Hematopoietic multipotent progenitor cell treated with erythropoietin and hydrocortisone succinate and interleukin-3 and kit ligand, for 8 days (in vitro differentiated cells): ENCODE data around the gene HMG20A.

Experiments
- DNase-seq: peaks from one replicate; pipeline ENCODE4 v3.0.0-alpha.2; 2015

The HMG20A gene

DNA sequence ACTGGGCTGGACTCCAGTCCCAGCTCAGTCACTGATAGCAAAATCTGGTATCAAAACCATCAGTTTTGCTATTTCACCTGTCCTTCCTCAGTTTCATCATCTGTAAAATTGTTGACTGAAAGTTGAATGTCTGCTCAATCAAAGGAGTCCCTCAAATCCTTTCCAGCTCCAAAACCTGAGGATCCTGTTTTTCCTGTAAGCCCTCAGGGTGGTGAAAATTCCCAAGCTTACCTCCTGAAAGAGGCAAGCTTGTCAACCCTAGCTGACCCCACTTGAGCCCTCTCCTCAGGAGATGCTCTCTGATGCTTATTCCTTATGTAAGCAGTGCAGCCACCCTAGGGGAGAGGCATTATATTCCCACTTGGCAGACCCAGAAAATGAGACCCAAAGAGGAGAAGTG, 82.6 kb downstream of the HMG20A start:
- no peak for DNase-seq

DNA sequence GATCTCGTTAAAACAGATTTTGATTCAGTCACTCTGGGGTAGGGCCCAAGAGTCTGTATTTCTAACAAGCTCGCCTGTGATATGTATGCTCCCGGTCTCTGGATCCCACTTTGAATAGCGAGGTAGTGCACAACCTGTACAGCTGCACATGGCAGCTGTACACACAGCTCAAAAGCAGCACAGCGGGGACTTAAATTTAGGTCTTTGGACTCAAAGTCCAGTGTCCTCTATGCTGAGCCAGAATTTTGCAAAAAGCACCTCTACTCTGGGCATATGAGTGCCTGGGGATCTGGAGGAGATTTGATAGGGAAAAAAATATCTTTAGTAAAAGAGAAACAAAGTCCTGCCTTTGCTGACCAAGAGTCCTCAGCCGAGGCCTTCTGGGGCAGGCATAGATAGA, 83.1 kb downstream of the HMG20A start:
- DNase-seq: no peak

DNA sequence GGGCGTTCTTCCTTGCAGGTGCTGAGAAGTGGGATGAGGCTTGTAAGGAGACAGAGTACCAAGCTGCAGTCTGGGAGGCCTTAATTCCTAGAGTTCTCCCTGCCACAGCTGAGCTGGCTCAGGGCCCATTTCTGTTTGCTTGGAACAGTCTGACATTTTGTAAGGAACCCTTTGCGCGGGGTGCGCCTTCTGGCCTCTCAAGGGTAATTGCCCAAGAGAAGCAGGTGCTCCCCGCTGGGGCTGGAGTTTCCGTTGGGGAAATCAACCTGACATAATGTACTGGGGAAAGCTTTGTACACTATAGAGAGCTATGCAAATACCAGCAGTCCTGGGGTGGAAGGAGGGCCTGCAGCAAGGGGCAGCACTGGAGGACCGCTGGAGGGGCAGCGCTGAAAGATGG, 83.6 kb downstream of the HMG20A start:
- DNase-seq: no peak

DNA sequence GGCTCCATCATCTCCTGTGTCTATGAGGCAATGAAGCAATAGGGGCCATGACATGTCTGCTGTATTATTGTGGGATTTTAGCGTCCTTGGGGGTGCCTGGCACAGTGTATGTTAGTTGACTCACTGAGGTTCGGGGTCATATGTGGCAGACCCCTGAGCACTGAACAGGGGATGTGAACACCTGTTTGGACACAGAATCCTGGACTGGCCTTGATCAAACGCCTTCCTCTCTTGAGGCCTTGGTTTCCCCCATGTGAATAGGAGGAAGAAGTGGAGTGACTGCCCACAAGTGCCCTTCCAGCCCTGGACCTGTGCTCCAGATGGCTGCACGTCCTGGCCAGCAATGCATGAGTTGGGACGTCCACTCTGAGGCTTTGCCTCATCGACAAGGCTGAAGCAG, 84.2 kb downstream of the HMG20A start:
- DNase-seq: no peak

DNA sequence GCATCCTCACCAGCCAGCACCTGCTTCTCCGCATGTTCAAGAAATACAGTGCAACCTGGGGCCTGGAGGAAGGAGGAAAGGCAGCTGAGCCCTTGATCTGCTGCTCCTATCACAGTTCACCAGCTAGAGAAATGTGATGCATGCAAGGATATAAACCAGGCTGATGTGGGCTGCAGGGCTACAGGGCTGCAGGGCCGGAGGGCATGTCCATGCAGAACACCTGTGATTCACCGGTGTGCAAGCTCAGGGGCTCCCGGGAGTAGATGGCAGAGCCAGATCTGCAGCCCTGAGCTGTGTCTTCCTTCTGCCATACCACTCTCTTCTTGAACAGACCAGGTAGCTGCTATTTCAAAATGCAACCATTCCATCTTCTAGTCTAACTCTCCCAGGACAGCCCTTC, 84.9 kb downstream of the HMG20A start:
- DNase-seq: no peak

DNA sequence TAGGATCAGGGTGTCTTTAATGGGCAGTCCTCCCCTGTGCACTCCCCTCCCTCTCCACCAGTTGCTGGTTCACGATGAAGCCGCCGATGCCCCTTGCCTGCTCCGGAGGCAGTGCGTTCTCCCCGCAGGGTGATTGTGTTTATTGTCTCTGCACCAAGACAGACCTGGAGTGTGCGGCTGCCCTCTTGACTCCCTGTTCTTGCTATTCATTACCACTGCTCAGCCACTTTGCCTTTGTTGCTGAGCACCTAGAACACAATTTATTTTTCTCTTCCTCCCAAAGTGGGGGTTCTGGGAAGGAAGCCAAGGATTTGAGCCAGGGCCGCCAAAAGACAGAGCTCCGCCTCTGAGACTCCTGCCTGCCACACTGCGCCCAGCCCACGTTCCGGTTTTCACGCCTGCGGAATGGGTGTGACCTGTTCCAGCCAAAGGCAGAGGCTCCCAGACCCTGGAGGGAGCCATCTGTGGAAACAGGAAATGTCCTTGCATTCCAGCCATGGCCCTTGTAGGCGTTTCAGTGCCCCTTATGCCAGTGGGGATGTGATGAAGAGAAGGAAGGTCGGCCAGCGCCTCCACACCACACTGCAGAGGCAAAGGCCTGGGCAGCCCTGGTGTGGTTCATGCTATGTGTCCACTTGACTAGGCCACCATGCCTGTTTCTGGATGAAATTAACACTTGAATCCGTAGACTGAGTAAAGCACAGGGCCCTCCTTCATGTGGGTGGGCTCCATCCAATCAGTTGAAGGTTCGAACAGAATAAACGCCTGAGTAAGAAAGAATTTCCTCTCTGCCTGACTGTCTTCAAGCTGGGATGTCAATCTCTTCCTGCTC, 85.8 kb downstream of the HMG20A start:
- no peak for DNase-seq

DNA sequence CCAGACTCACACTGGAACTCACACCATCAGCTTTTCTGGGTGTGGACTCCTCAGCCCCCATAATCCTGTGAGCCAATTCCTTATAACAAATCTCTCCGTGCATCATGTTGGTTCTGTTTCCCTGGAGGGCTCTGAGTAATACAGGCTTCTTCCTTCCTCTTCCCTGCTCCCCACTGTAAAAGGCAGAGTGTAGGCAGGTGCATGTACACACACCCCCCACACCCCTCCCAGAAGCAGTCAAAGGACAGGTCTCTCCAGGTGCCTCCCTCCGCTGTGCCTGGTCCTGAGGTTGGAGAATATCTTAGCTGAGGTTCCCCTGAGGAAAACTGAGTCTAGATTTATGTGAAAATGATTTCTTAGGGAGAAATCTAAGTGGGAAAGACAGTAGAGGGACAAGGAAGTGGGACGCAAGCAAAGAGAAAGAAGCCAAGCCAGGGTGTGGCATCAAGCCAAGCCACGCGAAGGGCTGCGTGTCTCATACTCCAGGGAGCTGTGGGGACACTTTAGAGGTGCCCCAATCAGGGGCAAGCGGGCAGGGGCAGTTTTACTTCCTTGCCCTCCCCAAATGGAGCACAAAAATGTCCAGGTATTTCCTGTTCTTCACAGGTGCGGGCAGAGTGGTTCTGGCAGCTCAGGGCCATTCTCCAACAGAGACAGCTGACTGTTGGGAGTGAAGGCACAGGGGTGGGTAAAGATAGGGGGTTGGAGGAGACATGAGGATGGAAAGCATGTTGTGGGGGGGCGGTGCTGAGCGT, 86.6 kb downstream of the HMG20A start:
- DNase-seq: peak; percentile 18

DNA sequence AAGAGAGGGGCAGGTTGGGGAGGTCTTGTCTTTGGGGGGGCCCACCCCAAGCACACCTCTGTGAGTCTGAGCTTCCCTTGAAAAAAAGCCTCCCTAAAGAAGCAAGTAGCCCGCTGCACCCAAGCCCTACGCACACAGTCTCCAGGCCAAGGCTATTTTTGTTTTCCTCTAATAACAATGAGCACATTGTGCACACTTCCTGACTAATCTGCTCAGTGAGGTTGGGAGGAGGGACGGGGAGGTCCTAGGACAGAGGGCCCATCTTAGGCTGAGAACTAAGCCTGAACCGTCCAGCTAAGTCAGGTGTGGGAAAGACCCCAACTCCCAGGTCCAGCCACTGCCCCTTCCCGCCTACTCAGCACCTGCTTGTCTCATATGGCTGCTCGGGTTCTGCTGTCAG, 87.2 kb downstream of the HMG20A start:
- no peak for DNase-seq

DNA sequence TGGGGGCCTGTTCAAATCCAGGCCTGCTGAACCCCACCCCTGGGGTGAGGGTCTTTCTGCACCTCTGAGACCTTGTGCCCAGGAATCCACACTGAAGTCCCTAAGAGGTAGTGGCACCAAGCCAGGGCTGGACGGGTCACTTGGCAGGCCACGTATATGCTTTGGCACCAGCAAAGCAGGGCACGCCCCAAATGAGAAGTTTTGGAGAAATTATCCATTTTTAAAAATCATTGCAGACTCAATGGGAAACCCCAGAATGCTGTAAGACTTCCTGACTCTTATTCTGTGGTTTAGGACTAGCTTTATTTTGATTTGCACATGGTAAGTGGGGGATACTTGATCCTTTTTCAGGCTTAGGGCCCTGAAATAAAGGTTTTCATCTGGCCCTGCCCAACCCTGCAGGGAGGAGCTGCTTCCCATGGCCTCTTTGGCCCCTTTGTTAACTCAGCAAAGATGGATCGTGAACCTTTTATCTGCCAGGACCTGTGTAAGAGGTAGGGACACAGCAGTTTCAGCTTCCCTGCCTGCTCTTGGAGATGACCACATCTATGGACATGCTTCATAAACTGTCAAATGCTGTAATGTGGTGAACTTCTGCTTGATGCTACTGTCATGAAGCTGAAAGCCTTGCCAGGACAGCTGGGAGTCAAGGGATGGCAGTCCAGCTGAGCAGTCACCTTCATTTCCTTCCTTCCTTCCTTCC, 88.0 kb downstream of the HMG20A start:
- DNase-seq: no peak

DNA sequence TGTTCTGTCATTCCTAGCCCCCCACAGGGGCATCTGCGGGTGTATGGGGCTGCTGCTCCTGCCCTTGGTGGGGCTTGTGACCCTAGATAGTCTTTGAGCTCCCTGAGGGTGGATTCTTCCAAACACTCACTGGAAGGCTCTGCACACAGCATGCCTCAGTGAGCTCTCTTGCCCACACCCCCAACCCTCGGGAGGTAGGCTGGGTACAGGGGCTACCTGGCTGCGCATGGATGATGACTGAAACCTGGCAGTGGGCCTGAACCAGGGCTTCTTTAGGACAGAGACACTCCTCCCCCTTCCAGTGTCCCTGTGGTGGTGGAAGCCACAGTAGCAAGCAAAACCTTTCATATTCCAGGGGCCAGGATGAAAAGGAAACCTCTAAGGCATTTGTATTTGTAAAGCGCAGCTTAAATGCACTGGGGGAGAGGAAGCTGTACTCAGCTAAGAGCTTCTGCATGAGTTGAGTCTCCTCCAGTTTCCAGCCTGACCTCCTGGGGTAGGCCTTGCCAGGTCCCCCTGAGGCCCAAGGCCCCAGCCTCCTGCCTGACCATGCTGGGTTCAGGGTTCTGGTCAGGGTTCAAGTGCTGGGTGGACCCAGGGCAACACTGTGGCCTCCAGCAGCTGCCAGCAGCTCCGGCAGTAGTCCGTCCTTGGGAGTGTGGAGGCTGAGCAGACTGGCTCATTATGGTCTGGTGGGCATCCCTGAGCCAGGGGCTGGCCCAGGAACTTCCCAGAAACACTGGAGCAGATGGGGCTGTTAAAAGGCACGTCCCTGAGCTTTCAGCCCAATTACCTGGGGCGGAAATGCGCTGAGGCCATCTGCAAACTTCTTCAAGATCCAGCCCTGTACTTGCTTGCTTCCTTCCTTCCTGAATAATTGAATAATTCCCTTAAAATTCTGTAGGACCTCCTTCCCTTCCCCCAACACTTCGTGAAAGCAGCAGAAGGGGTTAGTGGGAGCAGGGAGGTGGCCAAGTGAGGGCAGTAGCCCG, 89.7 kb downstream of the HMG20A start:
- no peak for DNase-seq

DNA sequence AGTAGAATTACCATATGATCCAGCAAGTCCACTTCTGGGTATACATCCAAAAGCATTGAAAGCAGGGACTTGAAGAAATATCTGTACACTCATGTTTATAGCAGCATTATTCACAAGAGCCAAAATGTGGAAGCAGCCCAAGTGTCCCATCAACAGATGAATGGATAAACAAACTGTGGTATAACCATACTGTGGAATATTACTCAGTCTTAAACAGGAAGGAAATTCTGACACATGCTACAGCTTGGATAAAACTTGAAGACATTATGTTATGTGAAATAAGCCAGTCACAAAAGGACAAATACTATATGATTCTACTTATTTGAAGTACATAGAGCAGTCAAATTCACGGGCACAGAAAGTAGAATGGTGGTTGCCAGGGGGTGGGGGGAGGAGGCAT, 91.2 kb downstream of the HMG20A start:
- no peak for DNase-seq

DNA sequence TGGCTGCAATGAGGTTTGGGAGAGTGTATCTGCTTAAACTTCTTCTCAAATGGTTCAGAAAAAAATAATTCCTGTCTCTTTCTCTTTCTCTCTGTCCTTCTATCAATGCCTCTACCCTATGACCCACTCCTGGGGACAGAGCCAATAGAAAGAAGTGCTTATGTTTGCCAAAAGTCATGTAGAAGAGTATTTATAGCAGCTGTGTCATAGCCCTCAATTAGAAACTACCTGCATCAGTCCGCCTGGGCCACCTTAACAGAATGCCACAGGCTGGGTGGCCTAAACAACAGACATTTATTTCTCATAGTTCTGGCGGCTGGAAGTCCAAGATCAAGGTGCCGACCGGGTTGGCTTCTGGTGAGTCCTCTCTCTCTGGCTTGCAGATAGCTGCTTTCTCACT, 92.5 kb downstream of the HMG20A start:
- no peak for DNase-seq

DNA sequence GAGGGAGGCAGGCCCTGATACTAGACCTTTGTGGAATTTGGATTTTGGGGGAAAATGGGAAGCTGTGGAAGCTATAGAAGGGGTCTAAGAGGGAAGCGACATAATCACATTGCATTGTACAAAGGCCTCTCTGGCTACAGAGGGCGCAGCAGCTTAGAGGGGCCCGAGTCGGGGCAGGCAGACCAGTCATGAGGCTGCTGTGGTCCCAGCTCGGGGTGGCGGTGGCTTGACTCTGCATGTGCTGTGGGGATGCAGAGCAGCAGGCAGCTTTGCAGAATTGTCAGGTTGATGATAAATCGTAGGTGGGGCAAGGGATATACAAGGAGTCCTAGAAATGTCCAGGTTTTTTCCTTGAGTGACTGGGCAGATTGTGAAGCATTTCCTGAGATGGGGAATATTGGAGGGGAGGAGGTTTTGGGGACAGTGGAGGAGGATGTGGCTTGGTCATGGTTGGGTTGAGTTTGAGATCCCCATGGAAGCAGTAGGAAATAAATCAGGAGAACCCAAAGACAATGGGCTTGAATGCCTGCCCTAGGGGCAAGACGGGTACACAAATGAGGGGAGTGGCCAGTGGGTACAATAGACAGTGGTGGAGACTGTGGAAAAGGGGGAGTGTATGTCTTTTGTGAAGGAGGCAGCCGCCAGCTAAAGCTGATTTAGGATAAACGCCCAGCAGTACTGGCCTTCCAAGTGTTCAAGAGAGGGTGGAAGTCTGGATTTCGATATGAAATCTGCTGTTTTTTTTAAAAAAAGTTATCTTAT, 94.1 kb downstream of the HMG20A start:
- no peak for DNase-seq

DNA sequence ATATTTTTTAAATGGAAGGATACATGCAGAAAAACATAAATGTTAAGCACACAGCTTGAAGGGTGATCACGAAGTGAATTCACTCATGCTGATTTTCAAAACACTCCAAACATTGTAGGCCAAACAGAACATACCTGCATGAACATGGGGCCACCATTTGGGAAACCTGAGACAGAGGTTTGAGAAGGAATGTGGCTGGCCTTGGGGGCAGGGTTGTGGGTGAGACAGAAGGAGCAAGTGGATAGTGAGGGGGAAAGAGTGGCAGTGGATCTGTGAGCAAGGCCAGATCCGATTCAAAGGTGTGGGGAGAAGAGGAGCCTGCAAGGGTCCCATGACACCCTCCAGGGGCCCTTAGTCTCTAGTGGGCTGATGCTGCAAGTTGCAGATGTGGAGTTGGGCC, 94.9 kb downstream of the HMG20A start:
- no peak for DNase-seq

DNA sequence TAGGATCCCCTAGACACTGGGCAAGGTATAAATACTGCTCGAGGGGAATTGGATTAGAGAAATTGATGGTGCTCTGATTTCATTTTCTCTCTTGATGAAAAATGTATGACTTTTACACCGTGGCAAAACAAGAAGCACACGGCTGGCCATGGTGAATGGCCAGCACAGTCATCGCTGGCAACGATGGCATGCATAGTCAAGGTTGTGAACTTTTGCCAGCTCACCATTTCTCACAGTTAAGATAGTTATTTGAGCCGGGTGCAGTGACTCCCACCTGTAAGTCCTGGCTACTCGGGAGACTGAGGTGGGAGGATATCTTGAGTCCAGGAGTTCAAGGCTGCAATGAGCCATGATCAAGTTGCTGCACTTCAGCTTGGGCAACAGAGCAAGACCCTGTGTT, 95.4 kb downstream of the HMG20A start:
- no peak for DNase-seq

DNA sequence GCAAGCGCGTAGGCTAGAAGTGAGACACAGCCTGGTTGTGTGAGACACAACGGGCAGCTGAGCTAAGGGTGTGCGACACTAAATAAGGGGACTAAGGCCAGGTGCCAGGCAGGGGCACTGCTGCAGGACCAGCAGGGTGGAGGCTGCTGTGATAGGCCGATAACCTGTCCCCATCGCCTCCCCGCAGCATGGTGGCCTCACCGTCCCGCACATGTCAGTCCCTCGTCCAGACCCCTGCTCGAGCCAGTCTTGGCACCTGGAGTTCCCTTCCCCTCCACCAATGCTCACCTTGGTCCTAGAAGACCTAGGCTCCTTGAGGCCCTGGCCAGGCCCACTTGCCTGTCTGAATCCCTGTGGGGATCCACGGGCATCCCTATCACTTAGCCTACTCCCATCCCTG, 96.1 kb downstream of the HMG20A start:
- DNase-seq: no peak

DNA sequence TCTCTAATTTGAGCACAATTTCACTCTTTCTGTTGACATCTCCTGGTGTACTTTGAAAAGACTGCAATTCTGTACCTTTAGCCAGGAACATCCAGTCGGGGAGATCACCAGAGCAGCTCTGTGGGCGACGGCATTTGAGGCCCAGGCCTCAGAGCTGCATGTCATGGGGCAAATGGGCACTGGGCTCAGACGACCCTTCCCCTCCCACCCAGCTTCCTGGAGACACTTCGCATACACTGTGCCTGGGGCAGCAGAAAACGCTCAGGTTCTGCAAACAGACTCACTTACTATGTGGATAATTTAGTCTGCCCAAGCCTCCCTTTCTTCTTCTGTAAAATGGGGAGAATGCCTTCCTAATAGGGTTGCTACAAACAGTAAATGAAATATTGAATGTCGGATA, 96.9 kb downstream of the HMG20A start:
- DNase-seq: no peak

DNA sequence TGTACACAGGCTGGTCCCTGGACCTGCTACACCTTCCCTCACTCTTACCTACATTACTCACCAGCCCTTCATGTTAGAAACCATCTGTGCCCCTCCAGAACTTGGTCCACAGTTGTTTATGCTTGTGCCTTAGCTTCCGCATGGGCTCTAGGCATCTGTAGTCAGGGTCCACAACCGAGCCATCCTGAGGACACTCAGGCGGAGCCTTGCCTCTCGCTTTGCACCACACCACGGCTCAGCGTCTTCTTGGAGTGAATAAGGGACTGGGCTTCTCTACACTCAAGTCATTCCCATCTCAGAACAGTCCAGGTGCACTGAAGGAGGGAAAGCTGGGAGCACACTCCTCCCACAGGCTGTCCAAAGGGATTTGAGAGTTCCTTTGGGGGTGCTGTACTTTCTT, 97.8 kb downstream of the HMG20A start:
- DNase-seq: no peak

DNA sequence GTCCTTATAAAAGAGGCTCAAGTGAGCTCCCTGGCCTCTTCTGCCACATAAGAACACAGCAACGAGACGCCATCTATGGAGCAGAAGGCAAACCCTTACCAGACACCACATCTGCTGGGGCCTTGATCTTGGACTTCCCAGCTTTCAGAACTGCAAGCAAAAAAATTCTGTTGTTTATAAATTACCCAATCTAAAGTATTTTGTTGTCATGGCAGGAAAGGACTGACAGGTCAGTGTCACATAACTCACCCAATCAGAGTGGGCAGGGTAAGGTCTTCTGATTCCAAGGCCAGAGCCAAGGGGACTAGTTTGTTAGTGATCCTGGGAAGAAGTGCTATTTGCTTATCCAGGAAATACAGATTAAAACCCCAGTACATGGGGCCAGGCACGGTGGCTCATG, 98.9 kb downstream of the HMG20A start:
- DNase-seq: no peak

DNA sequence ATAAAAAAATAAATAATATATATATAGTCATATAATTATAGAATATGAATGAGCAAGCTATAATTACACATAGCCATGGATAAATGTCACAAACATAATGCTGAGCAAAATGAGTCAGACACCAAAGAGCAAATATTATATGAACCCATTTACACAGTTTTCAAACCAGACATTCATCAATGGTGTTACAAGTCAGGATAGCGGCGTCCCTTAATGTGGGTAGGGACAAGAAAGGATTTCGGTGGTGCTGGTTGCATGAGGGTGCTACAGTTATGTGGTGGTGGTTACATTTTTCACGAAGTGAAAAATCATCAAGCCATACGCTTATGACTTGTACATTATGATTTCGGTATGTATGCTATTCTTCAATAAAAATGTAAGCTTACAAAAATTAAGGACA, 100.5 kb downstream of the HMG20A start:
- no peak for DNase-seq

DNA sequence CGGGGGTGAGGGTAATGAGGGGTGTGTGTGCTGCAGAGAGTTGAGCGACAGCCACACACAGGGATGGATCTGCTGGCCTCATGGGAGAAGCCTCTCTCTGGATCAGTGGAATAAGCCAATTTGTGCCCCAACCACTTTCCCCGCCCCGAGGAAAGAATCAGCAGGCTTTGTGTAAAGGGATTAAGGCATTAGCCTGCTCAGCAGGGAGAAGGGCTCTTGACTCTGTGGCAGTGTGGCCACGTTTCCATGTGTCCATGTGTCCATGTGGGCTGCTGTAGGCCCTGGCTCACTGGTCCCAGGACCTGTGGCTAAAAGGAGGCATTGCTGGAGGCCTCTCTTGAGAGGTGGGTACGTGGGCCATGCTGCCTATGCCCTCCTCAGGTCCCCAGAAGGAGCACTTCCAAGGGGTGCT, 104.7 kb downstream of the HMG20A start:
- DNase-seq: no peak
